Brain microvascular endothelial cell (primary cell): ENCODE results near the gene DPP3.

Experiments
- DNase-seq: peaks from one replicate; pipeline ENCODE4 v3.0.0-alpha.2; 2020
- H3K27ac ChIP-seq: fragments of 250-450 bp; sonication (Bioruptor Pico); 2 replicates; pipeline ENCODE4 v1.5.1; 2020; ENCODE audit warnings: mild to moderate bottlenecking, moderate library complexity
- H3K27me3 ChIP-seq: fragments of 250-450 bp; sonication (Bioruptor Pico); replicated peaks from 2 replicates; pipeline ENCODE4 v1.5.1; 2020; ENCODE audit warnings: mild to moderate bottlenecking
- H3K36me3 ChIP-seq: fragments of 250-450 bp; sonication (Bioruptor Pico); replicated peaks from 2 replicates; pipeline ENCODE4 v1.5.1; 2020; ENCODE audit warnings: mild to moderate bottlenecking
- H3K4me3 ChIP-seq: 2 replicates; pipeline ENCODE4 v1.5.1; 2011; ENCODE audit warnings: low read depth, mild to moderate bottlenecking, control low read depth, low read length, moderate library complexity
- CTCF ChIP-seq: IDR thresholded peaks from 2 replicates; pipeline ENCODE4 v1.5.1; 2011; ENCODE audit warnings: low read depth, mild to moderate bottlenecking, moderate library complexity, low read length, control low read depth, inconsistent platforms; ENCODE audit errors: missing control alignments
- in situ Hi-C: cut with HindIII; loops from 2 replicates; pipeline ENCODE4 v1.10.0; 2017; ENCODE audit warnings: low sequenced_read_pairs, low pct_ligation_motif_present

DPP3 gene

DNA sequence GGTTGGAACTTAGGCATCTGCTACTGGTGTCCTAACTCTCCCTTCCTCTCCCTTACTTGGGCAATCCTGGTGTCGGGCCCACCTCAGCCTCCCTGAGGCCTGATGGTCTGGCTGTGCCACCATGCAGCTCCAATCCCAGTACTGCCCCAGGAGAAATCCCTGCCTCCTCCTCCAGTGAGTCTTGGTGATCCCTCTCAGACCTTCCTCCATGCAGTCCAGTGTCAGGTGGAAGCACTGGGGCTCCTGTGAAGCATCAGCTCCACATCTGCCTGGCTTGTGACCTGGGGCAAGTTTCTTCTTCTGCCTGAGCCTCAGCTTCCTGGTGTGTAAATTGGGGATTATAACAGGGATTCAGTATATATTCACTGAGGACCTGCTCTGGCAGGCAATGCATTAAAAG lies 15.3 kb upstream of the DPP3 start:
- no peak for DNase-seq
- in situ Hi-C loops = no loop called here
- no peak overlapping the region for H3K4me3 ChIP-seq
- H3K36me3 ChIP-seq = no peaks in the 10 kb centered on the region
- no peak for TF ChIP-seq CTCF
- H3K27ac ChIP-seq = no peak overlapping the region
- H3K27me3 ChIP-seq = no peaks in the 10 kb centered on the region

GRCh38 chr11:66465373-66466224 lies 14.6 kb upstream of the DPP3 start:
- in situ Hi-C loops = no loop called here
- Histone ChIP-seq H3K36me3 (no peaks in the 10 kb centered on the region), H3K27me3 (no peaks in the 10 kb centered on the region), H3K4me3 (peak overlapping the region; percentile 66), H3K27ac (no peak overlapping the region)
- DNase-seq = no peak
- TF ChIP-seq CTCF = no peak

DNA sequence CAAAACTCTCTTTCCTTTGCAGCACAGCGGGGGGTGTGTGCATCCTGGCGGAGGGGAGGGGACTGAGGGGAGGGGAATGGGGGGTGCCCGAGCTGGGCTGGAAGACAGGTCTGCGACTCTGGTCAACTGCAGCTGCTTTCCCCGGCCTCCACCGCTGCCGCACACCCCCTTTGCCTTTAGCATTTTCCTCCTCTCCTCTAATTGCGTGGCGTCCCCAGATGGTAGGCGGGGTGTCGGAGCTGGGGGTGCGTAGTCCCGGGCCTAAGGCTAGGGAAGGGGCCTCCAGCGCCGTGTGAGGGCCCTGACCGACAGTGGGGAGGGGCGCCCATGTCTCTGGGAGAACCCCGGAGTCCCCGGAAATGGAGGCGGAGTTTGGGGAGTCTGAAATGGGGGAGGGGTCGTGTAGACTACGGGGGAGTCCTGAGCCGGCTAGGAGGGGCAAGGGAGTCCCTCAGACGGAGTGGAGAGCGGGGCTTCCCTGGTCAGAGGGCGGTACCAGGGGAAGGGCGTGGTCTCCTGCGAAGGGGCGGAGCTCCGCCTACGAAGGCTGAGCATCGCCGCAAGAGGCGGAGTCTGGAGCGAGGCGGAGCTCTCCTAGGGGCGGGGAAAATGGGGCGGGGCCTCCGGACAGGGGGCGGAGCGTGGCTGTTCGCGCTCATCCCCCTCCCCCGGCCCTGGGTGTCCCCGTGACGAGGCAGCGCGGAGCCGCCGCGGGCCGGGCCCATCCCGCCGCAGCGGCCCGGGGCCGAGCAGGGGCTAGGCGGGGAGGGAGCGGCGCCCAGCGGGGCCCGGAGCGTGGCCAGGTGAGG lies 13.8 kb upstream of the DPP3 start, which contains the start of gene PELI3:
Gene PELI3 (plus strand): TSS at position 681 of the 809 bp plus-strand sequence. CDS start 1,224 bp downstream, outside the sequence.
- TF ChIP-seq CTCF = no peak
- Histone ChIP-seq H3K4me3 (peak within 1 kb of the TSS; percentile 66), H3K27ac (no peak within 1 kb of the TSS), H3K27me3 (no peaks in the 10 kb centered on the region), H3K36me3 (no peaks in the 10 kb centered on the region)
- peak; percentile 80 for DNase-seq
- in situ Hi-C loops = no loop called here

DNA sequence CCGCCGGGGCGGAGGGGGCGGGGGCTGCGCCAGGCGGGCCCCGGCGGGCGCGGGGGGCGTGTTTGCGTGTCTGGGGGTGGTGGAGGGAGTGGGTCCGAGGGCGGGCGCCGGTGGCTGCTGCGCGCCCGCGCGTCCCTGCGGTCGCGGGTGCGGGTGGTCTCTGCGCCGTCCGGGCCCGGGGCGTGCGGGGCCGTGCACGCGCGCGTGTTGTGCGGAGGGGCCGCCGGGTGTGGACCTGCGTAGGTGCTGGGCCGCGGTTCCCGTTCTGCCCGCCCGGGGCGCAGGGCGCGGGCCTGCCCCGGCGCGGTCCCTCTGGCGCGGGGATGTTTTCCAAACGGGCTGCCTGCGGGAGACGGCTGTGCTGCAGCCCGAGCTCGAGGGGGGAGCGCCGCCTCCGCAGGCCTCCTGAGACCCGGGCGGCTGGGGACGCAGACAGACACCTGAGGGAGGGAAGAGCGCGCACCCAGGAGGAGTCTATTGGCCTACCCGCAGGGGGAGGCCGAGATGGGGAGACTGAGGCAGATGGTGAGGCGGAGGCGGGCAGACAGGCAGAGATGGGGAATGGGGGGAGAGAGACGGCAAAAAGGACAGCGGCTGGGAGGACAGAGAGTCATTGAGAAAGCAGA lies 13.1 kb upstream of the DPP3 start:
- in situ Hi-C loops = no loop called here
- Histone ChIP-seq H3K36me3 (no peaks in the 10 kb centered on the region), H3K27ac (no peak overlapping the region), H3K4me3 (peak overlapping the region; percentile 66), H3K27me3 (no peaks in the 10 kb centered on the region)
- no peak for DNase-seq
- TF ChIP-seq CTCF = peak; percentile 5

- in situ Hi-C loops = no loop called here
- Histone ChIP-seq H3K27ac (no peak overlapping the region), H3K4me3 (peak overlapping the region; percentile 66), H3K27me3 (no peaks in the 10 kb centered on the region), H3K36me3 (peaks cover 4% of the 10 kb centered on the region)
- no peak for DNase-seq
- no peak for TF ChIP-seq CTCF
These were observed 12.5 kb upstream of the DPP3 start for GRCh38 chr11:66467756-66468155.
